ENCODE measurements around the gene CYBC1.

Gene CYBC1

DNA sequence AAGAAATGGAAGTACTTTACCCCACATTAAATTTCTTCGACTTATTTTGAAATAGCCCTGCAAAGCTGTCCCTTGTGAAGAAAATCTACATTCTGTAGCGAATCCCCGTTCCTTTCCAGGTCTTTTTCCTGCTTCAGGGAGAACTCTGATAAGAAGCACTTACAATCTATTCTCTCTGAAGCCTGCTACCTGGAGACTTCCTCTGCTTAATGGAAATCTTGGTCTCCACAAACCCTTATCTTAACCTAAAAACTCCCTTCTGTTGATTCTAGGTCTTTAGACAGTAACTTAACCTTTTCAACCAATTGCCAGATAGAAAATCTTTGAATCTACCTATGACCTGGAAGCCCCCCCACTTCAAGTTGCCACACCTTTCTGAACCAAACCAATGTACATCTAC lies 1.6 kb upstream of the CYBC1 start:
- Histone ChIP-seq H3K23ac (ENCODE audit: low read length) (no peak overlapping the region), H4K8ac (ENCODE audit: low read depth, low read length) (no peak overlapping the region), H3K4me3 (ENCODE audit: low read length) (no peak overlapping the region)

DNA sequence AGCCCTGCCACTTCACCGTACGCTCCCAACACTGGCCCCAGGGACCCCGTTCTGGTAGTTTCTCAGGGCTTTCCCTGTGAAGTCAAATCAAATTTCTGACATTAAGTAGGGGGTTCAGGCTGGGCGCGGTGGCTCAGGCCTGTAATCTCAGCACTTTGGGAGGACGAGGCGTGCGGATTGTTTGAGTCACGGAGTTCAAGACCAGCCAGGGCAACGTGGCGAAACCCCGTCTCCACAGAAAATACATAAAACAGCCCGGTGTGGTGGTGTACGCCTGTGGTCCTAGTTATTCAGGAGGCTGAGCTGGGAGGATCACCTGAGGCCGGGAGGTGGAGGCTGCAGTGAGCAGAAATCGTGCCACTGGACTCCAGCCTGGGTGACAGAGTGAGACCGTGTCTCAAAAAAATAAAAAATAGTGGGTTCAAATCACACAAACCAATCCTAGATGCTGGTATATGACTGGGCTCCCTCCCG lies 632 bp downstream of the CYBC1 start:
- H3K4me2 ChIP-seq (ENCODE audit: low read length), result peak overlapping the region; percentile 83
- peak overlapping the region; percentile 45 for H3K23ac ChIP-seq (ENCODE audit: low read length)
- no peak for DNase-seq
- peak overlapping the region; percentile 90 for H3K4me3 ChIP-seq (ENCODE audit: low read length)
- no peaks in the 10 kb centered on the region for H3K36me3 ChIP-seq (ENCODE audit: control insufficient read depth, insufficient read depth, low read length)
- no peak overlapping the region for H2AK5ac ChIP-seq (ENCODE audit: low read length)
- H3K4me1 ChIP-seq (ENCODE audit: control insufficient read depth, low read depth, low read length), result no peaks in the 10 kb centered on the region
- H2BK5ac ChIP-seq (ENCODE audit: low read length), result no peak overlapping the region
- no peak overlapping the region for H4K8ac ChIP-seq (ENCODE audit: low read depth, low read length)
- H3K79me1 ChIP-seq (ENCODE audit: low read length), result no peaks in the 10 kb centered on the region
- H3K27me3 ChIP-seq (ENCODE audit: insufficient read depth, low read length, poor library complexity), result no peaks in the 10 kb centered on the region
- no peaks in the 10 kb centered on the region for H3K79me2 ChIP-seq (ENCODE audit: control insufficient read depth, insufficient read depth, low read length)
- no peak overlapping the region for H2BK120ac ChIP-seq (ENCODE audit: low read depth, low read length)
- no peak overlapping the region for H3K27ac ChIP-seq (ENCODE audit: low read depth, low read length)
- H4K5ac ChIP-seq (ENCODE audit: low read length), result no peak overlapping the region
- no peak overlapping the region for H2BK15ac ChIP-seq (replicated peaks; ENCODE audit: low read depth)
- H3K4ac ChIP-seq (ENCODE audit: low read depth, low read length), result no peak overlapping the region
- no peak overlapping the region for H3K18ac ChIP-seq (ENCODE audit: low read length)
- peak overlapping the region; percentile 94 for H3K9ac ChIP-seq (ENCODE audit: low read length)
- peak overlapping the region; percentile 99 for H3K56ac ChIP-seq (ENCODE audit: low read length)
- WGBS (ENCODE audit: extremely low coverage, insufficient coverage, low lambda C conversion rate), result no CpG with 5 or more reads among the region's 18 CpGs

More for the DNA sequence above, 1.6 kb upstream of the CYBC1 start:
- Histone ChIP-seq H3K27me3 (ENCODE audit: insufficient read depth, low read length, poor library complexity) (no peaks in the 10 kb centered on the region), H3K4me1 (ENCODE audit: control insufficient read depth, low read depth, low read length) (no peaks in the 10 kb centered on the region), H2BK5ac (ENCODE audit: low read length) (no peak overlapping the region), H2AK5ac (ENCODE audit: low read length) (no peak overlapping the region), H3K9ac (ENCODE audit: low read length) (no peak overlapping the region), H3K27ac (ENCODE audit: low read depth, low read length) (no peak overlapping the region), H2BK15ac (replicated peaks; ENCODE audit: low read depth) (no peak overlapping the region), H3K79me2 (ENCODE audit: control insufficient read depth, insufficient read depth, low read length) (no peaks in the 10 kb centered on the region), H3K79me1 (ENCODE audit: low read length) (no peaks in the 10 kb centered on the region), H4K5ac (ENCODE audit: low read length) (no peak overlapping the region), H2BK120ac (ENCODE audit: low read depth, low read length) (no peak overlapping the region), H3K36me3 (ENCODE audit: control insufficient read depth, insufficient read depth, low read length) (no peaks in the 10 kb centered on the region), H3K56ac (ENCODE audit: low read length) (no peak overlapping the region), H3K18ac (ENCODE audit: low read length) (no peak overlapping the region), H3K4me2 (ENCODE audit: low read length) (no peak overlapping the region), H3K4ac (ENCODE audit: low read depth, low read length) (no peak overlapping the region)
- no peak for DNase-seq
- no CpG with 5 or more reads among the region's 3 CpGs for WGBS (ENCODE audit: extremely low coverage, insufficient coverage, low lambda C conversion rate)

GRCh38 chr17:82449131-82449882 lies 1.2 kb downstream of the CYBC1 start:
- Histone ChIP-seq H3K23ac (ENCODE audit: low read length) (no peak overlapping the region), H3K79me2 (ENCODE audit: control insufficient read depth, insufficient read depth, low read length) (no peaks in the 10 kb centered on the region), H3K27me3 (ENCODE audit: insufficient read depth, low read length, poor library complexity) (no peaks in the 10 kb centered on the region), H4K8ac (ENCODE audit: low read depth, low read length) (no peak overlapping the region), H2BK120ac (ENCODE audit: low read depth, low read length) (no peak overlapping the region), H3K79me1 (ENCODE audit: low read length) (no peaks in the 10 kb centered on the region), H3K4ac (ENCODE audit: low read depth, low read length) (no peak overlapping the region), H2BK5ac (ENCODE audit: low read length) (no peak overlapping the region), H3K4me3 (ENCODE audit: low read length) (no peak overlapping the region), H2BK15ac (replicated peaks; ENCODE audit: low read depth) (no peak overlapping the region), H3K36me3 (ENCODE audit: control insufficient read depth, insufficient read depth, low read length) (no peaks in the 10 kb centered on the region), H3K56ac (ENCODE audit: low read length) (peak overlapping the region; percentile 99), H3K18ac (ENCODE audit: low read length) (no peak overlapping the region), H3K4me2 (ENCODE audit: low read length) (no peak overlapping the region), H2AK5ac (ENCODE audit: low read length) (no peak overlapping the region), H3K4me1 (ENCODE audit: control insufficient read depth, low read depth, low read length) (no peaks in the 10 kb centered on the region), H4K5ac (ENCODE audit: low read length) (no peak overlapping the region), H3K9ac (ENCODE audit: low read length) (peak overlapping the region; percentile 20), H3K27ac (ENCODE audit: low read depth, low read length) (no peak overlapping the region)
- peak; percentile 31 for DNase-seq
- no CpG with 5 or more reads among the region's 30 CpGs for WGBS (ENCODE audit: extremely low coverage, insufficient coverage, low lambda C conversion rate)

- Histone ChIP-seq H2BK5ac (ENCODE audit: low read length) (no peak overlapping the region), H3K18ac (ENCODE audit: low read length) (no peak overlapping the region), H3K36me3 (ENCODE audit: control insufficient read depth, insufficient read depth, low read length) (no peaks in the 10 kb centered on the region), H3K4ac (ENCODE audit: low read depth, low read length) (no peak overlapping the region), H3K27me3 (ENCODE audit: insufficient read depth, low read length, poor library complexity) (no peaks in the 10 kb centered on the region), H3K79me2 (ENCODE audit: control insufficient read depth, insufficient read depth, low read length) (no peaks in the 10 kb centered on the region), H3K56ac (ENCODE audit: low read length) (no peak overlapping the region), H2BK15ac (replicated peaks; ENCODE audit: low read depth) (no peak overlapping the region), H2AK5ac (ENCODE audit: low read length) (no peak overlapping the region), H3K79me1 (ENCODE audit: low read length) (no peaks in the 10 kb centered on the region), H3K4me1 (ENCODE audit: control insufficient read depth, low read depth, low read length) (no peaks in the 10 kb centered on the region), H3K9ac (ENCODE audit: low read length) (no peak overlapping the region), H3K4me2 (ENCODE audit: low read length) (no peak overlapping the region), H4K8ac (ENCODE audit: low read depth, low read length) (no peak overlapping the region), H3K4me3 (ENCODE audit: low read length) (no peak overlapping the region), H3K27ac (ENCODE audit: low read depth, low read length) (no peak overlapping the region), H3K23ac (ENCODE audit: low read length) (no peak overlapping the region), H2BK120ac (ENCODE audit: low read depth, low read length) (no peak overlapping the region), H4K5ac (ENCODE audit: low read length) (no peak overlapping the region)
- no peak for DNase-seq
- WGBS (ENCODE audit: extremely low coverage, insufficient coverage, low lambda C conversion rate), result no CpG with 5 or more reads among the region's 11 CpGs
These were observed 2.7 kb downstream of the CYBC1 start for GRCh38 chr17:82447876-82448275.

DNA sequence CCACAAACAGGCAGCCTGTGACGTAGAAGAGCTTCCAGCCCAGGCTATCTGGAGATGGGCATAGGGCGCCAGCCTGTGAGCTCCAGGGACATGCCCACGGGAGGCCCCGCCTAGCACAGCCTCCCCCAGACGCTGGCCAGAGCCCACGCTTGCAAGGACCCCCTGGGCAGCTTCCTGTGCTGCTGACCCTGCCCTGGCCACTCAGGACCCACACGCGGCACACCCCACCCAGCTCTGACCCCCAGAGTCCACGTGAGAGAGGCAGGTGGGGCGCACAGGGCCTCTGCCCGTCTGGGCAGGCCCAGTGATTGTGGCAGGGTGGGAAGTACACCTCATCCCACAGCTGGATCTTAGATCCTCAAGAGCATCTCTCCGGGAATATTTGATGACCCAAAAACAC lies 3.9 kb downstream of the CYBC1 start:
- H3K18ac ChIP-seq (ENCODE audit: low read length), result no peak overlapping the region
- H3K4me3 ChIP-seq (ENCODE audit: low read length), result no peak overlapping the region
- no peak overlapping the region for H2AK5ac ChIP-seq (ENCODE audit: low read length)
- DNase-seq, result no peak
- no peak overlapping the region for H3K56ac ChIP-seq (ENCODE audit: low read length)
- H3K27ac ChIP-seq (ENCODE audit: low read depth, low read length), result no peak overlapping the region
- H2BK5ac ChIP-seq (ENCODE audit: low read length), result no peak overlapping the region
- H3K36me3 ChIP-seq (ENCODE audit: control insufficient read depth, insufficient read depth, low read length), result no peaks in the 10 kb centered on the region
- no peak overlapping the region for H2BK120ac ChIP-seq (ENCODE audit: low read depth, low read length)
- H3K9ac ChIP-seq (ENCODE audit: low read length), result no peak overlapping the region
- no peak overlapping the region for H2BK15ac ChIP-seq (replicated peaks; ENCODE audit: low read depth)
- H4K8ac ChIP-seq (ENCODE audit: low read depth, low read length), result no peak overlapping the region
- H3K4me2 ChIP-seq (ENCODE audit: low read length), result no peak overlapping the region
- no peaks in the 10 kb centered on the region for H3K4me1 ChIP-seq (ENCODE audit: control insufficient read depth, low read depth, low read length)
- no peak overlapping the region for H3K4ac ChIP-seq (ENCODE audit: low read depth, low read length)
- H4K5ac ChIP-seq (ENCODE audit: low read length), result no peak overlapping the region
- no CpG with 5 or more reads among the region's 12 CpGs for WGBS (ENCODE audit: extremely low coverage, insufficient coverage, low lambda C conversion rate)
- H3K23ac ChIP-seq (ENCODE audit: low read length), result no peak overlapping the region
- H3K79me1 ChIP-seq (ENCODE audit: low read length), result no peaks in the 10 kb centered on the region
- H3K27me3 ChIP-seq (ENCODE audit: insufficient read depth, low read length, poor library complexity), result no peaks in the 10 kb centered on the region
- H3K79me2 ChIP-seq (ENCODE audit: control insufficient read depth, insufficient read depth, low read length), result no peaks in the 10 kb centered on the region

- H3K27ac ChIP-seq (ENCODE audit: low read depth, low read length), result no peak overlapping the region
- no peaks in the 10 kb centered on the region for H3K27me3 ChIP-seq (ENCODE audit: insufficient read depth, low read length, poor library complexity)
- H3K79me1 ChIP-seq (ENCODE audit: low read length), result no peaks in the 10 kb centered on the region
These were observed 4.4 kb downstream of the CYBC1 start for GRCh38 chr17:82446124-82446523.

More at GRCh38 chr17:82446124-82446523, 4.4 kb downstream of the CYBC1 start:
- no CpG with 5 or more reads among the region's 15 CpGs for WGBS (ENCODE audit: extremely low coverage, insufficient coverage, low lambda C conversion rate)
- H3K23ac ChIP-seq (ENCODE audit: low read length), result no peak overlapping the region
- H3K79me2 ChIP-seq (ENCODE audit: control insufficient read depth, insufficient read depth, low read length), result no peaks in the 10 kb centered on the region
- H3K4ac ChIP-seq (ENCODE audit: low read depth, low read length), result no peak overlapping the region
- no peak overlapping the region for H2BK15ac ChIP-seq (replicated peaks; ENCODE audit: low read depth)
- no peak overlapping the region for H3K9ac ChIP-seq (ENCODE audit: low read length)
- H2BK5ac ChIP-seq (ENCODE audit: low read length), result no peak overlapping the region
- no peak overlapping the region for H3K4me3 ChIP-seq (ENCODE audit: low read length)
- H2BK120ac ChIP-seq (ENCODE audit: low read depth, low read length), result no peak overlapping the region
- H3K56ac ChIP-seq (ENCODE audit: low read length), result no peak overlapping the region
- H3K36me3 ChIP-seq (ENCODE audit: control insufficient read depth, insufficient read depth, low read length), result no peaks in the 10 kb centered on the region
- DNase-seq, result no peak
- H2AK5ac ChIP-seq (ENCODE audit: low read length), result no peak overlapping the region
- H4K8ac ChIP-seq (ENCODE audit: low read depth, low read length), result no peak overlapping the region
- H3K4me2 ChIP-seq (ENCODE audit: low read length), result no peak overlapping the region
- no peak overlapping the region for H3K18ac ChIP-seq (ENCODE audit: low read length)
- H4K5ac ChIP-seq (ENCODE audit: low read length), result no peak overlapping the region
- no peaks in the 10 kb centered on the region for H3K4me1 ChIP-seq (ENCODE audit: control insufficient read depth, low read depth, low read length)
